Large intestine (tissue), 12 donors: Measurements from ENCODE around the gene AP1M1. TPM values are rescaled to one million over a fixed set of nuclear protein-coding genes. Genes with fewer than 3 reads are reported as not detected.

Experiments used
- DNase-seq, 2 donors: peaks; one replicate each; pipeline versions ENCODE4 v3.0.0 to v3.0.0-alpha.2; 2013
- H3K27ac ChIP-seq: one replicate; pipeline ENCODE4 v1.5.1; 2013; ENCODE audit warnings: low read length
- H3K27me3 ChIP-seq: 2 replicates; pipeline ENCODE4 v1.6.1; 2013; ENCODE audit warnings: low read length; ENCODE audit not compliant: control insufficient read depth, insufficient read depth
- H3K36me3 ChIP-seq: 2 replicates; pipeline ENCODE4 v1.6.1; 2013; ENCODE audit warnings: low read length; ENCODE audit not compliant: control insufficient read depth, insufficient read depth
- H3K4me1 ChIP-seq: one replicate; pipeline ENCODE4 v1.6.1; 2013; ENCODE audit warnings: low read length; ENCODE audit not compliant: control insufficient read depth, insufficient read depth
- H3K4me3 ChIP-seq: one replicate; pipeline ENCODE4 v1.5.1; 2013; ENCODE audit warnings: low read length
- H3K9me3 ChIP-seq: one replicate; pipeline ENCODE4 v1.6.1; 2013; ENCODE audit warnings: mild to moderate bottlenecking, low read depth, low read length, moderate library complexity; ENCODE audit not compliant: control insufficient read depth
- WGBS: methylation state at CpG from one replicate; pipeline ENCODE4 v1.1.5; 2013; ENCODE audit warnings: low lambda C conversion rate; ENCODE audit not compliant: insufficient coverage; 5-methylcytosine and 5-hydroxymethylcytosine counted together
- long read RNA-seq, 11 donors: transcript quantifications; one replicate each; lab custom pipeline, GENCODE V29; 2026
- polyA plus RNA-seq: library from polyadenylated mRNA; unstranded; fragments of 120-200 nt; gene quantifications from one replicate; pipeline ENCODE4 v1.2.1, GENCODE V29; 2013

Gene AP1M1
- polyA plus RNA-seq = 32.8 TPM
- long read RNA-seq, donor 1, full-length matches to known transcripts = 3 of 3 reads
- long read RNA-seq, donor 1, partial matches to known transcripts = 0 of 3 reads
- long read RNA-seq, donor 1, other reads (novel, unspliced or antisense) = 0 of 3 reads
- long read RNA-seq, donor 2, full-length matches to known transcripts = 13 of 13 reads
- long read RNA-seq, donor 2, partial matches to known transcripts = 0 of 13 reads
- long read RNA-seq, donor 2, other reads (novel, unspliced or antisense) = 0 of 13 reads
- long read RNA-seq, donor 3 = 0 reads
- long read RNA-seq, donor 4, full-length matches to known transcripts = 1 of 1 reads
- long read RNA-seq, donor 4, partial matches to known transcripts = 0 of 1 reads
- long read RNA-seq, donor 4, other reads (novel, unspliced or antisense) = 0 of 1 reads
- long read RNA-seq, donor 5, full-length matches to known transcripts = 5 of 5 reads
- long read RNA-seq, donor 5, partial matches to known transcripts = 0 of 5 reads
- long read RNA-seq, donor 5, other reads (novel, unspliced or antisense) = 0 of 5 reads
- long read RNA-seq, donor 6, full-length matches to known transcripts = 5 of 5 reads
- long read RNA-seq, donor 6, partial matches to known transcripts = 0 of 5 reads
- long read RNA-seq, donor 6, other reads (novel, unspliced or antisense) = 0 of 5 reads
- long read RNA-seq, donor 7, full-length matches to known transcripts = 6 of 6 reads
- long read RNA-seq, donor 7, partial matches to known transcripts = 0 of 6 reads
- long read RNA-seq, donor 7, other reads (novel, unspliced or antisense) = 0 of 6 reads
- long read RNA-seq, donor 8, full-length matches to known transcripts = 16 of 16 reads
- long read RNA-seq, donor 8, partial matches to known transcripts = 0 of 16 reads
- long read RNA-seq, donor 8, other reads (novel, unspliced or antisense) = 0 of 16 reads
- long read RNA-seq, donor 9, full-length matches to known transcripts = 12 of 12 reads
- long read RNA-seq, donor 9, partial matches to known transcripts = 0 of 12 reads
- long read RNA-seq, donor 9, other reads (novel, unspliced or antisense) = 0 of 12 reads
- long read RNA-seq, donor 10, full-length matches to known transcripts = 17 of 17 reads
- long read RNA-seq, donor 10, partial matches to known transcripts = 0 of 17 reads
- long read RNA-seq, donor 10, other reads (novel, unspliced or antisense) = 0 of 17 reads
- long read RNA-seq, donor 11, full-length matches to known transcripts = 12 of 12 reads
- long read RNA-seq, donor 11, partial matches to known transcripts = 0 of 12 reads
- long read RNA-seq, donor 11, other reads (novel, unspliced or antisense) = 0 of 12 reads

GRCh38 chr19:16197622-16198369, at the start of gene AP1M1:
AP1M1 (plus strand) TSS chr19:16197911; CDS start chr19:16198027, 116 bp downstream.
- no peaks in the 10 kb centered on the region for H3K9me3 ChIP-seq
- H3K4me1 ChIP-seq = peaks cover 45% of the 10 kb centered on the region
- H3K4me3 ChIP-seq = peak within 1 kb of the TSS; percentile 95
- H3K27me3 ChIP-seq = no peaks in the 10 kb centered on the region
- H3K27ac ChIP-seq = peak within 1 kb of the TSS; percentile 91
- DNase-seq = peak; percentile 98 to 99
- WGBS = no CpG with 5 or more reads among the region's 65 CpGs
- peaks cover 19% of the 10 kb centered on the region for H3K36me3 ChIP-seq

DNA sequence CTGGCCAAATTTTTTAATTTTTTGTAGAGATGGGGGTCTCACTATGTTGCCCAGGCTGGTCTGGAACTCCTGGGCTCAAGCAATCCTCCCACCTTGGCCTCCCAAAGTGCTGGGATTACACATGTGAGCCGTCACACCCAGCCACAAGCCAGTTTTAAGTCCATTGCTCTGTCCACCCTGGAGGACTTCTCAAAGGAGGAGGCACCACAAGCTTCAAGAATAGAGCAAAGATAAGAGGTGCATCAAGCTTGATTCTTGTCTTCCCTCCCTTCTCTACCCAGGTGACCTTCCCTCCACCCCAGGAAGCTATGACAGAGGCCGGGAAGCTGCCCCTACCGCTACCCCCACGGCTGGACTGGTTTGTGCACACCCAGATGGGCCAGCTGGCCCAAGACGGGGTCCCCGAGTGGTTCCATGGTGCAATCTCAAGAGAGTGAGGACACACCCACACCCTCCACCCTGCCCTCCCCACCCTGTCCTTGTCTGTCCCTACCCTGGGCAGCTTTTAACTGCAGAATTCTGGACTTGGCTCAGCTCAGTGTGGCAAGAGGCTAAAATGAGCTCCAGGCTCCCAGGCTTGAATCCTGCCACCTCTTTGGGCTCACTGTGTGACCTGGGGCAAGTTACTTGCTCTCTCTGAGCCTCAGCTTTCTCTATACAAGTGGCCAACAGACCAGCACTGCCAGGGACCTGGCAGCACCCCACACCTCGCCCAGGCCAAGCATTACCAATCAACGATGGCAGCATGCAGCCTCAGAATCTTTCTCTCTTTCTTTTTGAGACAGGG, 49.1 kb upstream of the AP1M1 start:
- no CpG with 5 or more reads among the region's 8 CpGs for WGBS
- Histone ChIP-seq H3K27me3 (no peaks in the 10 kb centered on the region), H3K4me3 (no peak overlapping the region), H3K36me3 (peaks cover 23% of the 10 kb centered on the region), H3K9me3 (no peaks in the 10 kb centered on the region), H3K27ac (no peak overlapping the region), H3K4me1 (no peaks in the 10 kb centered on the region)
- DNase-seq = no peak

DNA sequence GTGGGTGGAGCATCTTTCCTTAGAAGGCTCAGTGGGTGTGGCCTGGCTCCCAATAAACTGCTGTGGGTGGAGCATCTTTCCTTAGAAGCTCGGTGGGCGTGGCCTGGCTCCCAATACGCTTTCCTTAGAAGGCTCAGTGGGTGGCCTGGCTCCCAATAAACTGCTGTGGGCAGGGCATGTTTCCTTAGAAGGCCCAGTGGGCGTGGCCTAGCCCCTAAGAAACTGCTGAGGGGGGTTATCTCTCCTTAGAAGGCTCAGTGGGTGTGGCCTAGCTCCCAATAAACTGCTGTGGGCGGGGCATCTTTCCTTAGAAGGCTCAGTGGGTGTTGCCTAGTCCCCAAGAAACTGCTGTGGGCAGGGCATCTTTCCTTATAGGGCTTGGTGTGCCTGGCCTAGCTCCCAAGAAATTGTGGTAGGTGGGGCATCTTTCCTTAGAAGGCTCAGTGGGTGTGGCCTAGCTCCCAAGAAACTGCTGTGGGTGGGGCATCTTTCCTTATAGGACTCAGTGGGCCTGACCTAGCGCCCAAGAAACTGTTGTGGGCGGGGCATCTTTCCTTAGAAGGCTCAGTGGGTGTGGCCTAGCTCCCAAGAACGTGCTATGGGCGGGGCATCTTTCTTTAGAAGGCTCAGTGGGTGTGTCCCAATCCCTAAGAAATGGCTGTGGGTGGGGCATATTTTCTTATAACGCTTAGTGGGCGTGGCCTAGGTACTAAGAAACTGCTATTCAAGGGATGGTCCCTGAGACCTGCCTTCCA, 44.0 kb upstream of the AP1M1 start:
- no peak overlapping the region for H3K27ac ChIP-seq

DNA sequence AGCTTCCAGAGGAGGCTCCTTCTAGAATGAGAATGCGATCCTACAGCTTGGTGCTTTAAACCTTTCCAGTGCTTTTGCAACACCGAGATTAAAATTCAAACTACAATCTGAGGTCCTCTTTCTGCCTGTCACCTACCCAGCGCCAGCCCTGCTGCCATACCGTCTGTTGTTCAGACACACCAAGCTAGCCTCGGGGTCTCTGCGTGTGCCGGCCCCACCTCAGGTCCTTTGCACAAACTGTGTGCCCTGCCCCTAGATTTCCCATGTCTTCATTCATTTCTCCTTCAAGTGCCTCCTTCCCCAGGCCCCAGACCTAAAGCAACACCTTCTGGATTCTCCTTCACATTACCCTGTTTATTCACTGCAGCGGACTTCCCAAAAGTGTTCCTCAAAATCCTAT, 43.2 kb upstream of the AP1M1 start:
- DNase-seq = no peak
- 88% methylated on average over 3 of the region's 8 CpGs for WGBS
- no peak overlapping the region for H3K27ac ChIP-seq
- H3K4me3 ChIP-seq = no peak overlapping the region
- H3K36me3 ChIP-seq = peaks cover 36% of the 10 kb centered on the region
- no peaks in the 10 kb centered on the region for H3K27me3 ChIP-seq
- no peaks in the 10 kb centered on the region for H3K4me1 ChIP-seq
- no peaks in the 10 kb centered on the region for H3K9me3 ChIP-seq

More for the DNA sequence above, 44.0 kb upstream of the AP1M1 start:
- H3K4me1 ChIP-seq = no peaks in the 10 kb centered on the region
- H3K4me3 ChIP-seq = no peak overlapping the region
- no peaks in the 10 kb centered on the region for H3K27me3 ChIP-seq
- peaks cover 40% of the 10 kb centered on the region for H3K36me3 ChIP-seq
- H3K9me3 ChIP-seq = no peaks in the 10 kb centered on the region
- WGBS = no CpG with 5 or more reads among the region's 11 CpGs
- DNase-seq = no peak

- Histone ChIP-seq H3K9me3 (no peaks in the 10 kb centered on the region), H3K4me1 (no peaks in the 10 kb centered on the region), H3K4me3 (no peak overlapping the region), H3K27me3 (no peaks in the 10 kb centered on the region), H3K27ac (no peak overlapping the region), H3K36me3 (peaks cover 36% of the 10 kb centered on the region)
- DNase-seq = no peak
- WGBS = no CpG with 5 or more reads among the region's 1 CpG
Observed at GRCh38 chr19:16155128-16155527, 42.6 kb upstream of the AP1M1 start.

- WGBS = 100% methylated on average over 2 of the region's 6 CpGs
- no peaks in the 10 kb centered on the region for H3K4me1 ChIP-seq
- DNase-seq = no peak
Observed at GRCh38 chr19:16156904-16157303, 40.8 kb upstream of the AP1M1 start.

GRCh38 chr19:16157601-16158000, 40.1 kb upstream of the AP1M1 start:
- no CpG with 5 or more reads among the region's 10 CpGs for WGBS
- Histone ChIP-seq H3K9me3 (no peaks in the 10 kb centered on the region), H3K4me1 (no peaks in the 10 kb centered on the region), H3K36me3 (peaks cover 29% of the 10 kb centered on the region), H3K27me3 (no peaks in the 10 kb centered on the region), H3K27ac (no peak overlapping the region), H3K4me3 (no peak overlapping the region)
- DNase-seq = no peak

More at GRCh38 chr19:16156904-16157303, 40.8 kb upstream of the AP1M1 start:
- H3K27me3 ChIP-seq = no peaks in the 10 kb centered on the region
- H3K36me3 ChIP-seq = peaks cover 33% of the 10 kb centered on the region
- no peak overlapping the region for H3K27ac ChIP-seq
- H3K9me3 ChIP-seq = no peaks in the 10 kb centered on the region
- no peak overlapping the region for H3K4me3 ChIP-seq

DNA sequence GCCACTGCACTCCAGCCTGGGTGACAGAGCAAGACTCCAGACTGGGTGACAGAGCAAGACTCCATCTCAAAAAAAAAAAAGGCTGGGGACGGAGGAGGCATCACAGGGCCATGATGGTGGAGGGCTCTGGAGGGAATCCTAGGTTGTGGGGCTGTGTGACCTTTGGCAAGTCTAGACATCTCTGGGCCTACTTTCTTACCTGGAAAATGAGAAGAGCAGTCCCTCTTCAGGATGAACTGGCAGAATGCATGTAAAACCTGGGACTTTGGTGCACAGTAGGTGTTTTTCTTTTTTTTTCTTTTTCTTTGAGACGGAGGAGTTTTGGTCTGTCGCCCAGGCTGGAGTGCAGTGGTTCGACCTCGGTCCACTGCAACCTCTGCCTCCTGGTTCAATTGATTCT, 38.1 kb upstream of the AP1M1 start:
- Histone ChIP-seq H3K4me3 (no peak overlapping the region), H3K27me3 (no peaks in the 10 kb centered on the region), H3K27ac (no peak overlapping the region), H3K36me3 (peaks cover 10% of the 10 kb centered on the region), H3K9me3 (no peaks in the 10 kb centered on the region), H3K4me1 (no peaks in the 10 kb centered on the region)
- no peak for DNase-seq
- WGBS = 100% methylated on average over 2 of the region's 5 CpGs
